Small intestine (tissue), 7 donors: ENCODE results near the gene POLD2. TPM values are rescaled to one million over a fixed set of nuclear protein-coding genes. Genes with fewer than 3 reads are reported as not detected.

Experiments used
- DNase-seq, 2 donors: peaks; one replicate each; pipeline versions ENCODE4 v3.0.0 to v3.0.0-alpha.2; 2013
- FAIRE-seq: peaks from 2 replicates; lab custom pipeline; 2012; peaks lifted over from hg19 to GRCh38; lab: Jason Lieb, UNC
- H3K27ac ChIP-seq, 3 donors: one replicate each; pipeline ENCODE4 v1.5.1; 2013; ENCODE audit warnings: low read length in 2 of 3, mild to moderate bottlenecking in 2 of 3, control low read depth in 1 of 3, inconsistent platforms in 1 of 3, low read depth in 1 of 3, moderate library complexity in 1 of 3
- H3K27me3 ChIP-seq, 3 donors: one replicate each; pipeline ENCODE4 v1.6.1; 2013; ENCODE audit warnings: low read length in 3 of 3, inconsistent platforms in 1 of 3; ENCODE audit not compliant: control insufficient read depth in 3 of 3, insufficient read depth in 3 of 3
- H3K36me3 ChIP-seq, 3 donors: one replicate each; pipeline ENCODE4 v1.6.1; 2013; ENCODE audit warnings: low read length in 3 of 3, inconsistent platforms in 1 of 3, low read depth in 1 of 3, mild to moderate bottlenecking in 1 of 3, moderate library complexity in 1 of 3; ENCODE audit not compliant: control insufficient read depth in 3 of 3, insufficient read depth in 2 of 3
- H3K4me1 ChIP-seq, 3 donors: one replicate each; pipeline ENCODE4 v1.6.1; 2013; ENCODE audit warnings: low read length in 2 of 3, inconsistent platforms in 1 of 3, low read depth in 1 of 3, mild to moderate bottlenecking in 1 of 3, moderate library complexity in 1 of 3; ENCODE audit not compliant: control insufficient read depth in 3 of 3, insufficient read depth in 2 of 3
- H3K4me3 ChIP-seq, 3 donors: one replicate each; pipeline ENCODE4 v1.5.1; 2013; ENCODE audit warnings: low read length in 3 of 3, control low read depth in 1 of 3, inconsistent platforms in 1 of 3, low read depth in 1 of 3, mild to moderate bottlenecking in 1 of 3, moderate library complexity in 1 of 3
- H3K9me3 ChIP-seq, 2 donors: one replicate each; pipeline ENCODE4 v1.6.1; 2013; ENCODE audit warnings: low read depth in 1 of 2, low read length in 1 of 2; ENCODE audit not compliant: control insufficient read depth in 2 of 2, insufficient read depth in 1 of 2
- WGBS, 3 donors: extraction: QIAGEN DNeasy Blood & Tissue Kit; methylation state at CpG; one replicate each; pipeline ENCODE4 v1.1.7; 2013; 5-methylcytosine and 5-hydroxymethylcytosine counted together
- polyA plus RNA-seq, 4 donors: library from polyadenylated mRNA; stranded (reverse) in 3 of 4; unstranded in 1 of 4; fragments of 200-250 nt in 3 of 4; fragments of 120-200 nt in 1 of 4; gene quantifications; one replicate each; pipeline versions ENCODE4 v1.2.1 to v1.2.3, GENCODE V29; 2013
- donor health status: healthy with polysubstance abuse.
- donor health status: control.
- donor health status: control.
- donor health status: Bipolar disorder and iron deficiency.
- donor health status: healthy.

POLD2 gene
- polyA plus RNA-seq, 4 donors: 13.6 to 82.4 (median 42.4) TPM

DNA sequence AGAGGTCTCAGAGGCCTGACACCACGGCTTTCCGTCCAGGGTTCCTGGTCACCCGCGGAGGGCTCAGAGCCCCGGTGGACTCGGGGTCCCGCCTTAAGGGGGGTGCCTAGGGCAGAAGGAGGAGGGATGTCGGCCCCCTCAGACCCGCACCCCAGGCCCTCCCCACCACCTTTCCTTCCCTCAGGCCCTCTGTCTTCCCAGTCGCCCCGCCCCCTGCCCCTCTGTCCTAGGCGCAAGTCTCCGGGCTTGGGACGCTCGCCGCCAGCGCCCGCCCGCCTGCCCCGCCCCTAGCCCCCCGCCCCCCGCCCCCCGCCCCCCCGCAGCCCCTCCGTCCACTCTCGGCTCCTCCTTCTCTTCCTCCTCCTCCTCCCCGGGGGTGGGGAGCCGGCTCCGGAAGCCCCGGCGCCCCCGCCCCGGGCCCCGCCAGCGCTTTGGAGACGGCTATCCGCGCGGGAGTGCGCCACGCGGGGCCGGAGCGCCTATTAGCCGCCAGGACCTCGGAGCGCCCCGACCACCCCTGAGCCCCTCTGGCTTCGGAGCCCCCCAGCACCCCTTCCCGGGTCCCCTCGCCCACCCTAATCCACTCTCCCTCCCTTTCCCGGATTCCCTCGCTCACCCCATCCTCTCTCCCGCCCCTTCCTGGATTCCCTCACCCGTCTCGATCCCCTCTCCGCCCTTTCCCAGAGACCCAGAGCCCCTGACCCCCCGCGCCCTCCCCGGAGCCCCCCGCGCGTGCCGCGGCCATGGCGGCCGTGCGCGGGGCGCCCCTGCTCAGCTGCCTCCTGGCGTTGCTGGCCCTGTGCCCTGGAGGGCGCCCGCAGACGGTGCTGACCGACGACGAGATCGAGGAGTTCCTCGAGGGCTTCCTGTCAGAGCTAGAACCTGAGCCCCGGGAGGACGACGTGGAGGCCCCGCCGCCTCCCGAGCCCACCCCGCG, 19.2 kb downstream of the POLD2 start, which contains the start of gene AEBP1:
AEBP1 (plus strand) TSS at position 423 of the 937 bp plus-strand sequence; CDS start at position 744, 321 bp downstream.
- Histone ChIP-seq H3K9me3 (no peaks in the 10 kb centered on the region), H3K4me3 (peak within 1 kb of the TSS; percentile 33 to 60 (median 48)), H3K4me1 (no peaks in the 10 kb centered on the region), H3K36me3 (peaks cover 0 to 5% (median 0%) of the 10 kb centered on the region in 3 donors), H3K27ac (peak within 1 kb of the TSS in 2 of 3 donors; percentile 28 to 59), H3K27me3 (peaks cover 0 to 33% (median 4%) of the 10 kb centered on the region in 3 donors)
- WGBS, 3 donors: 3 to 4% (median 3%) methylated on average over 41 to 87 of the region's 87 CpGs
- DNase-seq (peak in 1 of 2 donors; percentile 40), FAIRE-seq (no peak)

DNA sequence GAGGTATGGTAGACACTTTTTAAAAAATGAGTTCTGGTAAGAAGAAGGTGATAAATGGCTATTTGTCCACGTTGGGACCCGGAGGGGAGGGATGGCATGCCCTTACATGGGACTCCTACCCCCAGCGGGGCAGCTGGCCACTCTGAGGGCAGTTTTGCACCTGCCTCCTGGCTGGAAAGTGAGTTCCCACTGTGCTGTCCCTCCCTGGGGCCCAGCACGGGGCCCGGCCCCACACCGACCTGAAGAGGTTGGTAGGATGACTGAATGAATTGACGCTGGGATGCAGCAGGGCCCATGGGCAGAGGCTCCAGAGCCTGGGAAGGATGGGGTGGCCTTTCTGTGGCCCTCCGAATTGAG, 19.8 kb downstream of the POLD2 start:
- FAIRE-seq (no peak), DNase-seq (no peak)
- H3K9me3 ChIP-seq: no peaks in the 10 kb centered on the region
- WGBS, 3 donors: 42 to 58% (median 51%) methylated on average over 8 of the region's 8 CpGs
- peaks cover 0 to 33% (median 4%) of the 10 kb centered on the region in 3 donors for H3K27me3 ChIP-seq
- H3K27ac ChIP-seq: peak overlapping the region in 1 of 3 donors; percentile 35
- peak overlapping the region in 1 of 3 donors; percentile 25 for H3K4me3 ChIP-seq
- peaks cover 0 to 5% (median 0%) of the 10 kb centered on the region in 3 donors for H3K36me3 ChIP-seq
- no peaks in the 10 kb centered on the region for H3K4me1 ChIP-seq

DNA sequence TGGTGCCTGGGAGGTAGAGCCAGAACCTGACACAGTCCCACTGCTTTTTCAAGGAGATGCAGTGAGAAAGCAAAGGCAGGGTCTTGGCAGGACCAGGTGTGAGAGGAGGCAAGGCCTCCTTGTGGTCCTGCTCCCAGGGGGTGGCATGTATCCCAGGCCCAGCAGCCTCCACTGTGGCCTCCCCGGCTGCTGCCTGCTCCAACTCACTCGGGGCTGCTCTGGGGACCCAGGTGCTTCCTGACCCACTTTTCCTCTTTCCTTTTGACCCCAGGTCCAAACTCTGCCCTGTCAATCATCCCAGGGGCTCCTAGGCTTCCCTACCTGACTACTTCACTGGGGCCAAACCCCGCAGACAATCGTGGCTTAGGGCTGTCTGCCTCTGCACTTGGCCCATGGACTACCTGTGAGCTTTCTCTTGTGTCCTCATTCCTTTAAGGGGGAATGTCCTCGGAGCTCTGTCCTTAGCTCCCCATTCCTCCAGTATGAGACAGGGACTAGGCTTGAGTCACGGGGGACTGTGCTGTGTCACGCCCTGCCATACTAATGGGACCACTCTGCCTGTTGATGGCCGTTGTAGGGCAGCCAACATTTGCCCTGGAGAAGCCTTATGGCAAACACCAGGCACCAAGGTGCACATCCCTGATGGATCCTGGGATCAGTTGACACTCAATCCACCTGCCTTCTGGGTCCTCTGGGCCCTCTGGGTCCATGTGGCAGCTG, 20.3 kb downstream of the POLD2 start:
- Histone ChIP-seq H3K4me3 (no peak overlapping the region), H3K27ac (peak overlapping the region in 1 of 3 donors; percentile 47), H3K4me1 (no peaks in the 10 kb centered on the region), H3K9me3 (no peaks in the 10 kb centered on the region), H3K27me3 (peaks cover 0 to 33% (median 4%) of the 10 kb centered on the region in 3 donors), H3K36me3 (peaks cover 0 to 5% (median 0%) of the 10 kb centered on the region in 3 donors)
- FAIRE-seq (no peak), DNase-seq (no peak)
- 49 to 77% (median 56%) methylated on average over 8 of the region's 8 CpGs for WGBS, 3 donors

DNA sequence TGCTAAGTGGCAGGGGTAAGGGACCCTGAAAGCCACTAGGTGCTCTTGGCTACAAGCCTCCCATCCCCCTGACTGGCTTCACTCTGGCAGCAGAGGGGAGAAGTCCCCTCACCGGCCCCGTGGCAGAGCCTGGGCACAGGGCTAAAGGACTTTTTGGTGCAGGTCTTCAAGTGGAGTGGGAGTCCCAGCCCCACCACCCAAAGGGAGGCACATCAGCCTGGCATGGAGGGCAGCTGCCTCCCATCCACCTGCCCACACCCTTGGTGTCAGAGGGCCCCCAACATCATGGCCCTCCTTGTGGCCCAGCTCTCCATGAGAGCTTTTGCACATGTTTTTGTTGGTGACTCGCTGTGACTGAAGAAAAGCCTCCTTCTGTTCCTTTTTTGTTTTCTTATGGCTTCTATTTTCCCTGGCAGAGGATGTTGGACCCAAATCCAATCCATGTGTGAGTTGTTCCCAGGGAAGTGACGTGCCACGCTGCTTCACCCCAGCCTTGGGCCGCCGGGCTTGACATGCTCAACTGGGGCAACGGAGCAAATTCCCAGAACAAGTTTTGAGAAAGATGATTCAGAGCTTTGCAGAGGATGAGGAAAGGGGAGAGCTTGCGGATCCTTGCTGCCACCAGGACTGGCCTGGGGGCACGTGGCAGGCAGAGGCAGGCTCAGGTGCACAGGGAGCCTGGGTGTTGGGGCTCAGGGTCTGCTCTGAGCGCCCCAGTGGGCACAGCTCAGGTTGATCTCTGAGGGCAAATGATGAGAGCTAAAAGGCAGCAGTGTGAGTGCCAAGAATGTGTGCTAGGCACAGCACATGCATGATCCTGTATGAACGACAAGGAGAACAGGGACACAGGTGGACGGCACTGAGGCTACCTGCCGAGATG, 21.1 kb downstream of the POLD2 start:
- DNase-seq (no peak), FAIRE-seq (no peak)
- peaks cover 0 to 3% (median 0%) of the 10 kb centered on the region in 3 donors for H3K36me3 ChIP-seq
- WGBS, 3 donors: 85 to 89% (median 85%) methylated on average over 14 of the region's 14 CpGs
- H3K27me3 ChIP-seq: peaks cover 0 to 33% (median 4%) of the 10 kb centered on the region in 3 donors
- no peak overlapping the region for H3K4me3 ChIP-seq
- no peaks in the 10 kb centered on the region for H3K9me3 ChIP-seq
- H3K4me1 ChIP-seq: no peaks in the 10 kb centered on the region
- peak overlapping the region in 1 of 3 donors; percentile 47 for H3K27ac ChIP-seq

DNA sequence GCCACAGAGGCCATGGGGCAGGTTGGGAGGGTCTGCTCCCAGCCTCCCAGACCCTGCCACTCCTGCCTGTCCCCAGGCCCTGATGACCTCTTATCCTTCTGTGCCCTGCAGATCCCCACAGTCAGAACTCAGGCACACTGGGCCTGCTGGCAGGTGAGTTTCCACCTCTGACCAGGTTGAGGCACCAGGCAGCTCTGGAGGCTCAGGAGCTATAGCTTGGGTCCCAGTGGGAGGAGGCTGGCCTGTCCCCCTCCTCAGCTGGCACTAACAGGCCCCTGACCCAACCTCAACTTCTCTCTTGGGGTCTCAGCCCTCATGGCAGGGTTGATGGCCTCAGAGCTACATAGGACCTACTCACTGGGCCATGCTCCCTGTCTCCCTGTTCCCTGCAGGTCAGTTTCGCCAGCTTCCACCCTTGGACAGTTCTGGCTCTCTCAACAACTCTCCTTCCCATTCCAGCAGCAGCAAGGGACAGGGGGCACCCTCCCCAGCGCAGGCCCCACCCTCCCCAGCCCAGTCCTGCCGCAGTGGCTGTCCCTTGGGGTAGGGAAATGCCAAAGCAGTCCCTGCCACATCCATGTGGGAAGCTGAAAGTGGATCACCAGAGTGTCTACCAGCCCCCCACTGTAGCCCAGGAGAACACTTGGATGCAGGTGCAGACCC, 21.9 kb downstream of the POLD2 start:
- no peaks in the 10 kb centered on the region for H3K36me3 ChIP-seq
- no peak for FAIRE-seq
- peak overlapping the region in 2 of 3 donors; percentile 39 to 84 for H3K27ac ChIP-seq
- WGBS, 3 donors: 82 to 87% (median 87%) methylated on average over 3 of the region's 3 CpGs
- peaks cover 0 to 32% (median 4%) of the 10 kb centered on the region in 3 donors for H3K27me3 ChIP-seq
- no peak overlapping the region for H3K4me3 ChIP-seq
- H3K9me3 ChIP-seq: no peaks in the 10 kb centered on the region
- H3K4me1 ChIP-seq: no peaks in the 10 kb centered on the region
- no peak for DNase-seq

DNA sequence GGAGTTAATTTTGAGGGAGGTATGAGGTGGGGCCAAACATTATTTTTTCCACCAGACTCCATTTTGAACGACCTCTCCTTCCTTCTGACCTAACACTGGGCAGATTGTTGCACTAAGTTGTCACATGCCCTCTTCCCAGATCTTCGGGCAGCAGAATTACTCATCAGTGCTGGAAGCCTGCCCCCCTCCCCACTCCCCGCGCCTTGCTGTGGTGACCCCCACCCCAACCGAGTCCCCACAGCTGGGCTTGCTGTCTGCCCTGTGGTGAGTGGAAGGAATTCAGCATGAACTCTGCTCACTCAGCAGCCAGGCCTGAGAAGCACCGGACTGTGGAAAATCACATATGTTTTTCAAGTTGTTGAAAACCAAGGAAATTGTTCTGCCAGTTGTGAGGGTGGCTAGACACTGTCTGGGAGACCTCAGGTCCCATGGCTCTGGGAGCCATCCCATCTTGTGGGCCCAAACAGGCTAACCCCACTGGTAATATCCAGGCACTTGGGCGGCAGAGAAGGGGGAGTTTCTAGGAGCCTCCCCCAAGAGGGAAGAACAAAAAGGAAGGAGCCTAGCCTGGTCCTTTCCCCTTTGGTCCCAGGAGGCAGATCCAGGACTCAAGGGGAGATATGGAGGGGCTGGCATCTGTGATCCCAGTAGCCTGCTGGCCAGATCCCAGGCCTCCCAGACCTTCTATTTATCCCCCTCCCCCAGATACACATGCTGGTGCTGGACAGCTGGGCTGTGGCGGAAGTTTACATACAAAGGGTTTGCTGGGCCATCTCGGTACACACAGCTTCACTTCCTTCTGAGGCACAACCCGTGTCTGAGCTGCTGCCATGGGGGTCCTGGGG, 22.7 kb downstream of the POLD2 start:
- Histone ChIP-seq H3K27ac (peak overlapping the region; percentile 39 to 84 (median 45)), H3K36me3 (no peaks in the 10 kb centered on the region), H3K27me3 (peaks cover 0 to 24% (median 0%) of the 10 kb centered on the region in 3 donors), H3K4me1 (no peaks in the 10 kb centered on the region), H3K4me3 (no peak overlapping the region), H3K9me3 (no peaks in the 10 kb centered on the region)
- no peak for FAIRE-seq
- 58 to 75% (median 70%) methylated on average over 10 of the region's 10 CpGs for WGBS, 3 donors
- no peak for DNase-seq

DNA sequence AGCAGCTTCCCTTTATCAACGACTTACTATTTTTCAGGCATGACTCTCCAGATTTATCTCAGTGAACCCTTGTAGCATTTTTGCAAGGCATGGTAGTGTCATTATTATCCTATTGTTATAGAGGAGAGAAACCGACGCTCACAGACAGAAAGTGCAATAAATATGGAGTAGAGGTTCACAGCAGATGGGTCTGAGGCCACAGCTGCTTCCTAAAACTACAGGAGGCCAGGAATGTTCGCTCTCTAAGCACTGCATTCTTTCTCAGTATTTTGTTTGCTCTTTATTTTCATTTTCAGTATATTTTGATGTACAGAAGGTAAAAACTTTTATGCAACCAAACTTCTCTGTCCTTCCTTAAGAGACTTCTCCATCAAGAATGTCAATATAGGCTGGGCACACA, 23.7 kb downstream of the POLD2 start:
- no peak overlapping the region for H3K27ac ChIP-seq
- no peak overlapping the region for H3K4me3 ChIP-seq
- FAIRE-seq (no peak), DNase-seq (no peak)
- 44 to 60% (median 56%) methylated on average over 4 of the region's 4 CpGs for WGBS, 3 donors
- H3K4me1 ChIP-seq: no peaks in the 10 kb centered on the region
- H3K27me3 ChIP-seq: peaks cover 0 to 14% (median 0%) of the 10 kb centered on the region in 3 donors
- H3K36me3 ChIP-seq: no peaks in the 10 kb centered on the region
- H3K9me3 ChIP-seq: no peaks in the 10 kb centered on the region
